HepG2 (cell line): ENCODE results near the gene CD4. TPM values are rescaled to one million over a fixed set of nuclear protein-coding genes. Genes with fewer than 3 reads are reported as not detected.

ENCODE experiments used
- ATAC-seq: fragments of 200-7000 bp; cut with Tn5 transposase; 3 replicates; pipeline ENCODE4 v1.9.1; 2020; ENCODE audit warnings: mild to moderate bottlenecking, moderate library complexity
- BruUV-seq: library from RNA; stranded (reverse); fragments of 400-500 nt; replicated peaks from 2 replicates; lab custom pipeline; 2021; lab: Mats Ljungman, UMichigan
- CTCF ChIA-PET: fragments of 300-600 bp; formaldehyde crosslinking; extraction: SDS; loops from one replicate; lab custom pipeline; 2021; ENCODE audit warnings: low total read pairs, inconsistent platforms, low intra/inter-chr PET ratio; lab: Yijun Ruan, JAX
- POLR2A ChIA-PET: fragments of 350-600 bp; sonication (Branson Sonifier 250); formaldehyde crosslinking; loops from one replicate; lab custom pipeline; 2020; ENCODE audit warnings: antibody characterized with exemption, inconsistent platforms; lab: Yijun Ruan, JAX
- DNase-seq: peaks from one replicate; pipeline ENCODE4 v3.0.0-alpha.2; 2015; ENCODE audit warnings: low spot score
- FAIRE-seq: peaks from 3 replicates; lab custom pipeline; 2011; peaks lifted over from hg19 to GRCh38; lab: Jason Lieb, UNC
- H2AFZ ChIP-seq: one replicate; pipeline ENCODE4 v1.6.1; 2011; ENCODE audit warnings: low read length, inconsistent platforms
- H3K27ac ChIP-seq: fragments of 300-600 bp; 3 replicates; pipeline ENCODE4 v1.8.0; 2011; ENCODE audit warnings: mixed run types, mild to moderate bottlenecking, mixed read lengths, low read length, inconsistent platforms; ENCODE audit not compliant: insufficient read depth; ENCODE audit errors: extremely low read length
- H3K27me3 ChIP-seq, 2 experiments: fragments of 200-600 bp in 1 of 2; 2 replicates in 1 of 2; 3 replicates in 1 of 2; pipeline versions ENCODE4 v1.6.0 to v1.8.0; 2011; ENCODE audit warnings: low read length in 2 of 2, mild to moderate bottlenecking in 2 of 2, moderate library complexity in 2 of 2, inconsistent platforms in 1 of 2; ENCODE audit not compliant: insufficient read depth in 2 of 2, control insufficient read depth in 1 of 2
- H3K36me3 ChIP-seq, 2 experiments: fragments of 200-600 bp in 1 of 2; replicated peaks in 1 of 2; 2 replicates in 1 of 2; 3 replicates in 1 of 2; pipeline versions ENCODE4 v1.5.1 to v1.8.0; 2011; ENCODE audit warnings: low read length in 2 of 2, inconsistent platforms in 1 of 2; ENCODE audit not compliant: insufficient read depth in 2 of 2, control insufficient read depth in 1 of 2
- H3K4me1 ChIP-seq: 2 replicates; pipeline ENCODE4 v1.5.1; 2012; ENCODE audit warnings: low read length, inconsistent platforms; ENCODE audit not compliant: insufficient read depth
- H3K4me2 ChIP-seq: 2 replicates; pipeline ENCODE4 v1.6.0; 2011; ENCODE audit warnings: low read depth, low read length, inconsistent platforms
- H3K4me3 ChIP-seq, 3 experiments: fragments of 200-600 bp in 1 of 3; sonication (generic), shearing (Covaris generic) in 1 of 3; replicated peaks in 1 of 3; 2 replicates each; pipeline ENCODE4 v1.5.1; 2011 to 2016; ENCODE audit warnings: low read length in 3 of 3, inconsistent platforms in 2 of 3, low read depth in 2 of 3, mild to moderate bottlenecking in 2 of 3, control low read depth in 1 of 3, mixed read lengths in 1 of 3; ENCODE audit not compliant: insufficient read depth in 1 of 3
- H3K79me2 ChIP-seq: one replicate; pipeline ENCODE4 v1.6.1; 2011; ENCODE audit warnings: low read length, inconsistent platforms; ENCODE audit not compliant: insufficient read depth
- H3K9ac ChIP-seq: 2 replicates; pipeline ENCODE4 v1.6.0; 2011; ENCODE audit warnings: mild to moderate bottlenecking, low read depth, low read length, inconsistent platforms; ENCODE audit not compliant: insufficient read depth
- H3K9me3 ChIP-seq: 2 replicates; pipeline ENCODE4 v1.5.1; 2012; ENCODE audit warnings: mild to moderate bottlenecking, low read length
- H4K20me1 ChIP-seq: 2 replicates; pipeline ENCODE4 v1.6.0; 2011; ENCODE audit warnings: inconsistent platforms, mild to moderate bottlenecking, low read length, moderate library complexity; ENCODE audit not compliant: insufficient read depth
- CEBPB ChIP-seq: IDR thresholded peaks from 2 replicates; pipeline ENCODE4 v1.6.1; 2011; ENCODE audit warnings: low read depth, low read length, improper control_type of control experiment, borderline replicate concordance
- FOXK1 ChIP-seq: sonication (generic); formaldehyde crosslinking; IDR thresholded peaks from 2 replicates; pipeline ENCODE4 v1.4.0; 2020; ENCODE audit warnings: low read depth, missing genetic modification reagents, borderline replicate concordance
- GATA4 ChIP-seq: sonication (generic); IDR thresholded peaks from 2 replicates; pipeline ENCODE4 v1.6.1; 2016; ENCODE audit warnings: antibody characterized with exemption, low read depth, borderline replicate concordance
- GATAD1 ChIP-seq: IDR thresholded peaks from 2 replicates; pipeline ENCODE4 v1.6.1; 2016; ENCODE audit warnings: missing genetic modification reagents, missing compliant biosample characterization
- HNF4A ChIP-seq: sonication (generic); formaldehyde crosslinking; IDR thresholded peaks from 2 replicates; pipeline ENCODE4 v1.4.0; 2020; ENCODE audit warnings: missing genetic modification reagents
- MED1 ChIP-seq: sonication (generic); formaldehyde crosslinking; IDR thresholded peaks from 2 replicates; pipeline ENCODE4 v1.4.0; 2020; ENCODE audit warnings: missing genetic modification reagents
- NFKBIZ ChIP-seq: IDR thresholded peaks from 2 replicates; pipeline ENCODE4 v1.6.1; 2018; ENCODE audit warnings: missing genetic modification reagents, missing compliant biosample characterization
- PPARG ChIP-seq: conservative IDR thresholded peaks from 2 replicates; pipeline ENCODE4 v1.6.1; 2016; ENCODE audit warnings: missing biosample characterization, missing genetic modification reagents
- SMARCC2 ChIP-seq: fragments of 450-650 bp; IDR thresholded peaks from 2 replicates; pipeline ENCODE4 v1.6.1; 2017; ENCODE audit warnings: antibody characterized with exemption, mild to moderate bottlenecking
- SOX5 ChIP-seq: IDR thresholded peaks from 2 replicates; pipeline ENCODE4 v1.6.1; 2016; ENCODE audit warnings: borderline replicate concordance
- TBX2 ChIP-seq: sonication (generic); formaldehyde crosslinking; IDR thresholded peaks from 2 replicates; pipeline ENCODE4 v1.5.0; 2020; ENCODE audit warnings: missing genetic modification reagents, mild to moderate bottlenecking, borderline replicate concordance
- THAP11 ChIP-seq: IDR thresholded peaks from 2 replicates; pipeline ENCODE4 v1.6.1; 2016; ENCODE audit warnings: missing biosample characterization, missing genetic modification reagents
- THYN1 ChIP-seq: sonication (generic); formaldehyde crosslinking; IDR thresholded peaks from 2 replicates; pipeline ENCODE4 v1.8.1; 2023; ENCODE audit warnings: low read depth, mild to moderate bottlenecking, moderate library complexity, missing genetic modification reagents, borderline replicate concordance
- TRAFD1 ChIP-seq: sonication (generic); formaldehyde crosslinking; IDR thresholded peaks from 2 replicates; pipeline ENCODE4 v1.5.1; 2020; ENCODE audit warnings: missing genetic modification reagents, mild to moderate bottlenecking, borderline replicate concordance
- ZFP90 ChIP-seq: sonication (generic); formaldehyde crosslinking; IDR thresholded peaks from 2 replicates; pipeline ENCODE4 v1.8.0; 2022; ENCODE audit warnings: missing genetic modification reagents, mild to moderate bottlenecking, inconsistent platforms, borderline replicate concordance
- ZNF350 ChIP-seq: sonication (generic); formaldehyde crosslinking; IDR thresholded peaks from 2 replicates; pipeline ENCODE4 v1.4.0; 2020; ENCODE audit warnings: mild to moderate bottlenecking, low read depth, missing genetic modification reagents, borderline replicate concordance
- ZNF850 ChIP-seq: sonication (generic); formaldehyde crosslinking; conservative IDR thresholded peaks from 2 replicates; pipeline ENCODE4 v1.9.0; 2021; ENCODE audit warnings: mild to moderate bottlenecking, missing genetic modification reagents
- WGBS: methylation state at CpG from one replicate; pipeline ENCODE4 v1.1.6; 2017; ENCODE audit warnings: low lambda C conversion rate; 5-methylcytosine and 5-hydroxymethylcytosine counted together
- in situ Hi-C: cut with HindIII; loops from 2 replicates; pipeline ENCODE4 v1.10.0; 2017; ENCODE audit warnings: low pct_unique_long_range_greater_than_20kb; ENCODE audit not compliant: extremely low pct_ligation_motif_present
- intact Hi-C: fragments of 100-400 bp; cut with micrococcal nuclease; formaldehyde crosslinking; loops from one replicate; pipeline ENCODE4 v1.10.0; 2022; ENCODE audit not compliant: unreplicated experiment
- polyA plus RNA-seq, 8 experiments: library from polyadenylated mRNA; depleted of rRNA in 3 of 8; stranded (reverse) in 7 of 8; unstranded in 1 of 8; fragments of >200 nt; fragmentation: Illumina TruSeq in 4 of 8; extraction: Trizol in 4 of 8; gene quantifications; 2 replicates each; pipeline versions ENCODE4 v1.2.1 to v1.2.3, GENCODE V29; 2011 to 2016; ENCODE audit warnings: low read depth in 4 of 8, missing spikeins in 1 of 8, mixed read lengths in 1 of 8; ENCODE audit not compliant: insufficient read depth in 1 of 8
- total RNA-seq, 5 experiments: library from RNA; depleted of rRNA; stranded (reverse); fragments of >200 nt; fragmentation: Illumina TruSeq; extraction: Trizol; gene quantifications; 2 replicates each; pipeline ENCODE4 v1.2.3, GENCODE V29; 2016; ENCODE audit warnings: low read depth in 1 of 5

The CD4 gene
- total and polyA plus RNA-seq, 2 of the 13 experiments (the other 11 are each of a cell fraction or from before 2014, with no cell fraction given), result 0.07 to 0.95 TPM

DNA sequence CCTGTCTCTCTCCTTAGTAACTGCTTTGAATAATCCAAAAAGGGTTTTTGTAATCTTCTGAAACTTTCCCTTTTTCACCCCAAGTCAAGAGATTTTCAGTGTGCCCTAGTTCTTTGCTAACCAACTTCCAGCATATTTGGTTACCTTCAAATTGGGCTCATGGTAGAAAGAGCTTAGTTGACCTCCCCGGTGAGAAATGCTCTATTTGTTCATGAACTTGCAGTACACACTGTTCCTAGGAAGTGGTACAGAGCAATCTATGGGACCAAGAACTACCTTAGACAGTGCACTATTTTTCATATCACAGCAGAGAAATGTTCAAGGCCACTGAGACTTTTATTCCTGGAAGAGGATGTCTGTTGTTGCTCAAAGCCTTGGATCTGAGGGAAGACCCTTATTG lies 64.3 kb downstream of the CD4 start:
- FAIRE-seq (no peak), ATAC-seq (no peak), DNase-seq (no peak)
- Histone ChIP-seq H3K4me2 (peak overlapping the region; percentile 88), H3K27ac (peak overlapping the region; percentile 61), H3K4me1 (peaks cover 33% of the 10 kb centered on the region), H2AFZ (no peak overlapping the region), H4K20me1 (no peaks in the 10 kb centered on the region; the same call in 1 of the 2 replicates), H3K9me3 (no peaks in the 10 kb centered on the region), H3K36me3 (peaks cover 14 to 51% of the 10 kb centered on the region in 2 experiments), H3K4me3 (peak overlapping the region in 2 of 3 experiments; percentile 85 to 95; a peak in 3 of 6 replicates), H3K27me3 (no peaks in the 10 kb centered on the region), H3K79me2 (peaks cover 37% of the 10 kb centered on the region), H3K9ac (peak overlapping the region; percentile 66; the same call in 1 of the 2 replicates)
- ChIA-PET POLR2A (interaction anchor here (1.2 to 5.2 kb wide), 11 partner anchors 13 to 245 kb away, joined by 4 to 132 read pairs (median 15); partner anchors contain the start of genes C12orf57, COPS7A, MLF2 and P3H3), CTCF (no interaction called here)
- intact Hi-C loops, result loop anchor here (2.0 kb wide), 1 partner anchor 15 kb away; no protein-coding TSS in a partner anchor
- TF ChIP-seq FOXK1 (CRISPR knock-in tag) (no peak), HNF4A (no peak), THYN1 (CRISPR knock-in tag) (peak; percentile 66; the same call in 1 of the 2 replicates), PPARG (CRISPR knock-in tag) (no peak), ZFP90 (no peak), SOX5 (CRISPR knock-in tag) (no peak)
- in situ Hi-C loops, result no loop called here
- no TSS peak for BruUV-seq
- WGBS, result 21% methylated on average over 1 of the region's 1 CpG

GRCh38 chr12:6854036-6854435 lies 64.7 kb downstream of the CD4 start:
- peaks cover 33% of the 10 kb centered on the region for H3K4me1 ChIP-seq
- CTCF ChIA-PET, result no interaction called here
- peak overlapping the region; percentile 66; the same call in 1 of the 2 replicates for H3K9ac ChIP-seq
- no TSS peak for BruUV-seq
- FAIRE-seq (peak; percentile 87), ATAC-seq (no peak), DNase-seq (peak; percentile 78)
- no peak overlapping the region for H2AFZ ChIP-seq
- H3K36me3 ChIP-seq, result peaks cover 18 to 52% of the 10 kb centered on the region in 2 experiments
- H4K20me1 ChIP-seq, result no peaks in the 10 kb centered on the region; the same call in 1 of the 2 replicates
- WGBS, result 35% methylated on average over 6 of the region's 6 CpGs
- peaks cover 37% of the 10 kb centered on the region for H3K79me2 ChIP-seq
- no peaks in the 10 kb centered on the region for H3K27me3 ChIP-seq
- intact Hi-C loops, result no loop called here
- peak overlapping the region; percentile 61 for H3K27ac ChIP-seq
- no peaks in the 10 kb centered on the region for H3K9me3 ChIP-seq
- peak overlapping the region in 1 of 3 experiments; percentile 95; a peak in 1 of 6 replicates for H3K4me3 ChIP-seq
- H3K4me2 ChIP-seq, result peak overlapping the region; percentile 88
- POLR2A ChIA-PET, result interaction anchor here (1.2 to 5.2 kb wide), 6 partner anchors 13 to 130 kb away, joined by 5 to 132 read pairs (median 26); partner anchors contain the start of genes C12orf57, COPS7A, P3H3 and PTMS
- in situ Hi-C loops, result no loop called here
- TF ChIP-seq CEBPB (0 out of 2 replicates have a peak, but pooled peaks have one; percentile 1), TBX2 (CRISPR knock-in tag) (peak; percentile 26; the same call in 1 of the 2 replicates), MED1 (no peak), NFKBIZ (CRISPR knock-in tag) (no peak), GATAD1 (no peak), THAP11 (0 out of 2 replicates have a peak, but pooled peaks have one; percentile 31), GATA4 (no peak), SMARCC2 (no peak), TRAFD1 (CRISPR knock-in tag) (no peak), ZNF850 (CRISPR knock-in tag) (no peak), ZNF350 (CRISPR knock-in tag) (no peak)
